ENCODE data around the gene RPUSD2.
A peak's percentile ranks its signal among the peaks of the same experiment; 100 is the strongest.

Gene RPUSD2

GRCh38 chr15:40569129-40569953 lies at the start of gene RPUSD2:
TSS of gene RPUSD2 (plus strand) at chr15:40569299. CDS start at chr15:40569338, 39 bp downstream.
- DNase-seq (ENCODE audit: low spot score), result peak; percentile 94

- no peak for DNase-seq (ENCODE audit: low spot score)
Measured at GRCh38 chr15:40523611-40524010, 45.5 kb upstream of the RPUSD2 start.

GRCh38 chr15:40525855-40526254 lies 43.2 kb upstream of the RPUSD2 start:
- no peak for DNase-seq (ENCODE audit: low spot score)

GRCh38 chr15:40528801-40529200 lies 40.3 kb upstream of the RPUSD2 start:
- no peak for DNase-seq (ENCODE audit: low spot score)

GRCh38 chr15:40533763-40534364 lies 35.2 kb upstream of the RPUSD2 start:
- DNase-seq (ENCODE audit: low spot score), result no peak

GRCh38 chr15:40534371-40534770 lies 34.7 kb upstream of the RPUSD2 start:
- no peak for DNase-seq (ENCODE audit: low spot score)

- no peak for DNase-seq (ENCODE audit: low spot score)
Measured at GRCh38 chr15:40536501-40536900, 32.6 kb upstream of the RPUSD2 start.

GRCh38 chr15:40538976-40539375 lies 30.1 kb upstream of the RPUSD2 start:
- DNase-seq (ENCODE audit: low spot score), result no peak

- no peak for DNase-seq (ENCODE audit: low spot score)
Measured at GRCh38 chr15:40543082-40543481, 26.0 kb upstream of the RPUSD2 start.

GRCh38 chr15:40543631-40544294 lies 25.3 kb upstream of the RPUSD2 start:
- DNase-seq (ENCODE audit: low spot score), result no peak

GRCh38 chr15:40545457-40545856 lies 23.6 kb upstream of the RPUSD2 start:
- DNase-seq (ENCODE audit: low spot score), result no peak

- no peak for DNase-seq (ENCODE audit: low spot score)
Measured at GRCh38 chr15:40548610-40549009, 20.5 kb upstream of the RPUSD2 start.

- no peak for DNase-seq (ENCODE audit: low spot score)
Measured at GRCh38 chr15:40549894-40550293, 19.2 kb upstream of the RPUSD2 start.

- no peak for DNase-seq (ENCODE audit: low spot score)
Measured at GRCh38 chr15:40550341-40551037, 18.6 kb upstream of the RPUSD2 start.

GRCh38 chr15:40554161-40554525 lies 15.0 kb upstream of the RPUSD2 start:
- no peak for DNase-seq (ENCODE audit: low spot score)

GRCh38 chr15:40555876-40556275 lies 13.2 kb upstream of the RPUSD2 start:
- no peak for DNase-seq (ENCODE audit: low spot score)

GRCh38 chr15:40558952-40559742 lies 10.0 kb upstream of the RPUSD2 start:
- DNase-seq (ENCODE audit: low spot score), result no peak

GRCh38 chr15:40562691-40563090 lies 6.4 kb upstream of the RPUSD2 start:
- no peak for DNase-seq (ENCODE audit: low spot score)

GRCh38 chr15:40563426-40563825 lies 5.7 kb upstream of the RPUSD2 start:
- DNase-seq (ENCODE audit: low spot score), result no peak

GRCh38 chr15:40564591-40565332 lies 4.3 kb upstream of the RPUSD2 start, which contains the start of gene CCDC32:
TSS of gene CCDC32 (minus strand) at chr15:40565042. CDS start at chr15:40563015, 2,027 bp downstream.
- peak; percentile 99 for DNase-seq (ENCODE audit: low spot score)
